Vagina (tissue), 2 donors: ENCODE results near the gene ZNF831.

Experiments used
- POLR2A ChIP-seq, 2 donors: fragments of 450-650 bp; IDR thresholded peaks; one replicate each; pipeline ENCODE4 v1.6.1; 2017; ENCODE audit warnings: antibody characterized with exemption in 2 of 2, mild to moderate bottlenecking in 2 of 2, moderate library complexity in 2 of 2
- POLR2AphosphoS5 ChIP-seq, 2 donors: sonication (generic); formaldehyde crosslinking; IDR thresholded peaks; one replicate each; pipeline ENCODE4 v1.9.0; 2017; ENCODE audit warnings: antibody characterized with exemption in 2 of 2, mild to moderate bottlenecking in 2 of 2, low read depth in 1 of 2; ENCODE audit not compliant: insufficient read depth in 1 of 2
- TF ChIP-seq, protein P1 (sequence below), 3 experiments: fragments of 450-650 bp in 2 of 3; fragments of 200-600 bp in 1 of 3; sonication (generic) in 1 of 3; IDR thresholded peaks; one replicate each; pipeline ENCODE4 v1.5.1; 2017 to 2019; ENCODE audit warnings: antibody characterized with exemption in 3 of 3, mild to moderate bottlenecking in 2 of 3, moderate library complexity in 2 of 3

DNA sequence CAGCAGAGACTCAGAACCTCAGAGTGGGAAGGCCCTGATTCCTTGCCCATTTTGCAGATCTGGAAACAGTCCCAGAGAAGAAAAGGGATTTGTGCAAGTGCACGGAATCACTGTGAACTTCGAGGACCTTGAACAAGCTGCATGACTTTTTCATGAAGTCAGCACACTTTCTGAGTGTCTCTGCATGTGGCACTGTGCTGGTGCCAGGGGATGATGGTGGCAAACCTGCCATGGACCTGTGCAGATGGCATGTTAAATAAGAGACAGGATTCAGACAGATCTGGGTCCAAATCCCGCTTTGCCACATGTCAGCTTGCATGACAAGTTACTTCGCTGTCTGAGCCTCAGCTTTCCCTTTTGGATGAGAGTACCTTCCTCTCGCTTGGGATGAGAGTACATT lies 26.8 kb downstream of the ZNF831 start:
- TF ChIP-seq, protein P1, sequence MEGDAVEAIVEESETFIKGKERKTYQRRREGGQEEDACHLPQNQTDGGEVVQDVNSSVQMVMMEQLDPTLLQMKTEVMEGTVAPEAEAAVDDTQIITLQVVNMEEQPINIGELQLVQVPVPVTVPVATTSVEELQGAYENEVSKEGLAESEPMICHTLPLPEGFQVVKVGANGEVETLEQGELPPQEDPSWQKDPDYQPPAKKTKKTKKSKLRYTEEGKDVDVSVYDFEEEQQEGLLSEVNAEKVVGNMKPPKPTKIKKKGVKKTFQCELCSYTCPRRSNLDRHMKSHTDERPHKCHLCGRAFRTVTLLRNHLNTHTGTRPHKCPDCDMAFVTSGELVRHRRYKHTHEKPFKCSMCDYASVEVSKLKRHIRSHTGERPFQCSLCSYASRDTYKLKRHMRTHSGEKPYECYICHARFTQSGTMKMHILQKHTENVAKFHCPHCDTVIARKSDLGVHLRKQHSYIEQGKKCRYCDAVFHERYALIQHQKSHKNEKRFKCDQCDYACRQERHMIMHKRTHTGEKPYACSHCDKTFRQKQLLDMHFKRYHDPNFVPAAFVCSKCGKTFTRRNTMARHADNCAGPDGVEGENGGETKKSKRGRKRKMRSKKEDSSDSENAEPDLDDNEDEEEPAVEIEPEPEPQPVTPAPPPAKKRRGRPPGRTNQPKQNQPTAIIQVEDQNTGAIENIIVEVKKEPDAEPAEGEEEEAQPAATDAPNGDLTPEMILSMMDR (IDR thresholded peaks at IDR 0.05): no peak
- TF ChIP-seq POLR2A (IDR thresholded peaks at IDR 0.05) (no peak), POLR2AphosphoS5 (IDR thresholded peaks at IDR 0.05; ENCODE audit: insufficient read depth in 1 of 2, low read depth in 1 of 2) (no peak)
